WERI-Rb-1 (cell line): ENCODE measurements around the gene ACOX3.

Source experiments
- DNase-seq: peaks from one replicate; pipeline ENCODE4 v3.0.0-alpha.2; 2020
- H3K27ac ChIP-seq: fragments of 250-450 bp; sonication (Bioruptor Pico); 2 replicates; pipeline ENCODE4 v1.5.1; 2020; ENCODE audit warnings: mild to moderate bottlenecking, moderate library complexity
- H3K27me3 ChIP-seq: fragments of 250-450 bp; sonication (Bioruptor Pico); 2 replicates; pipeline ENCODE4 v1.5.1; 2021; ENCODE audit warnings: mild to moderate bottlenecking, low read depth, moderate library complexity; ENCODE audit not compliant: insufficient read depth, severe bottlenecking
- H3K36me3 ChIP-seq: fragments of 250-450 bp; sonication (Bioruptor Pico); 2 replicates; pipeline ENCODE4 v1.5.1; 2020; ENCODE audit warnings: mild to moderate bottlenecking, moderate library complexity
- H3K4me3 ChIP-seq: 2 replicates; pipeline ENCODE4 v1.5.1; 2011; ENCODE audit warnings: low read depth, mild to moderate bottlenecking, control low read depth, low read length
- H3K9me3 ChIP-seq: fragments of 250-450 bp; sonication (Bioruptor Pico); 2 replicates; pipeline ENCODE4 v1.5.1; 2021; ENCODE audit warnings: mild to moderate bottlenecking, moderate library complexity; ENCODE audit not compliant: severe bottlenecking
- TF ChIP-seq, protein P1 (sequence below): IDR thresholded peaks from 2 replicates; pipeline ENCODE4 v1.5.1; 2011; ENCODE audit warnings: low read depth, mild to moderate bottlenecking, control low read depth, inconsistent platforms, low read length

Gene ACOX3

GRCh38 chr4:8353158-8353669, 87.3 kb downstream of the ACOX3 start:
- TF ChIP-seq, protein P1, sequence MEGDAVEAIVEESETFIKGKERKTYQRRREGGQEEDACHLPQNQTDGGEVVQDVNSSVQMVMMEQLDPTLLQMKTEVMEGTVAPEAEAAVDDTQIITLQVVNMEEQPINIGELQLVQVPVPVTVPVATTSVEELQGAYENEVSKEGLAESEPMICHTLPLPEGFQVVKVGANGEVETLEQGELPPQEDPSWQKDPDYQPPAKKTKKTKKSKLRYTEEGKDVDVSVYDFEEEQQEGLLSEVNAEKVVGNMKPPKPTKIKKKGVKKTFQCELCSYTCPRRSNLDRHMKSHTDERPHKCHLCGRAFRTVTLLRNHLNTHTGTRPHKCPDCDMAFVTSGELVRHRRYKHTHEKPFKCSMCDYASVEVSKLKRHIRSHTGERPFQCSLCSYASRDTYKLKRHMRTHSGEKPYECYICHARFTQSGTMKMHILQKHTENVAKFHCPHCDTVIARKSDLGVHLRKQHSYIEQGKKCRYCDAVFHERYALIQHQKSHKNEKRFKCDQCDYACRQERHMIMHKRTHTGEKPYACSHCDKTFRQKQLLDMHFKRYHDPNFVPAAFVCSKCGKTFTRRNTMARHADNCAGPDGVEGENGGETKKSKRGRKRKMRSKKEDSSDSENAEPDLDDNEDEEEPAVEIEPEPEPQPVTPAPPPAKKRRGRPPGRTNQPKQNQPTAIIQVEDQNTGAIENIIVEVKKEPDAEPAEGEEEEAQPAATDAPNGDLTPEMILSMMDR = no peak
- Histone ChIP-seq H3K27ac (no peak overlapping the region), H3K9me3 (no peaks in the 10 kb centered on the region), H3K4me3 (no peak overlapping the region), H3K36me3 (no peaks in the 10 kb centered on the region), H3K27me3 (no peaks in the 10 kb centered on the region)
- peak; percentile 4 for DNase-seq

DNA sequence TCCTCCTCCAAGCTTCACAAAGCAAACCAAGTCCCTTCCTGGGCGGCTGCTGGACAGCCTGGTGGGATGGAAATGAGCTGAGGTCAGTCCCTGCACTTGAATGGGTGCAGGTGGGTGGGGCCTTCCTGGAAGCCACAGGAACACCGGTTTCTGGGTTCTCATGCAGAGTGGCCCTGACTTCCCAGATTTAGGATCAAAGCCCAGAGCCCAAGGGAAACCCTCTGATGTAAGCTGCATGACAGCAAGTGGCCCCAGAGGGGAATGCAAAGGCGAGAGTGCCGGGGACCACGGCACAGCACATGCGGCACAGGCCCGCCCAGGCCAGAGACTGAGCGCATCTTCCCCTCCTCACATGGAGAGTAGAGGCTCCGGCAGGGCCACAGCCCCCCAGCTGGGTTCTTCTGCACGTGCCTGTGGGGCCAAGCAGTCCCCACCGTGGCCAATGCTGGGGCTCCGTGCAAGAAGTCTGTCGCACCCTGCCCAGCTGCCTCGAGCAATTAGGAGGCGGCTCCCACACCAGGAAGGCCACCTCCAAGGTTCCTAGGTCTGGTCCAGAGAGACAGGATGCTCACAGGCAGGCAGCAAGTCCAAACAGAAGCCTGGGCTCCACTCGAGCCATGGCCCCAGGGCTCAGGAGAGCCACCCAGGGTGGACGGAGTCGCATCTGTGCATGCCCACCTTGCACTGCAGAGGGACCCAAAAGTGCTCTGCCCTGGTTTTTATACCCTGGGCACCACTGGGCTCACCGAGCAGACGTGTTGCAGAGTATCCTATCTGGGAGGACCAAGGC, 88.0 kb downstream of the ACOX3 start:
- TF ChIP-seq, protein P1 = no peak
- H3K27ac ChIP-seq = no peak overlapping the region
- DNase-seq = peak; percentile 3

GRCh38 chr4:8351931-8352367, 88.6 kb downstream of the ACOX3 start:
- no peak overlapping the region for H3K4me3 ChIP-seq
- no peak overlapping the region for H3K27ac ChIP-seq
- TF ChIP-seq, protein P1 = no peak
- H3K27me3 ChIP-seq = no peaks in the 10 kb centered on the region
- H3K36me3 ChIP-seq = no peaks in the 10 kb centered on the region
- H3K9me3 ChIP-seq = no peaks in the 10 kb centered on the region
- peak; percentile 0 for DNase-seq

More for the DNA sequence above, 88.0 kb downstream of the ACOX3 start:
- Histone ChIP-seq H3K9me3 (no peaks in the 10 kb centered on the region), H3K36me3 (no peaks in the 10 kb centered on the region), H3K27me3 (no peaks in the 10 kb centered on the region), H3K4me3 (no peak overlapping the region)

- Histone ChIP-seq H3K9me3 (no peaks in the 10 kb centered on the region), H3K36me3 (no peaks in the 10 kb centered on the region), H3K27me3 (no peaks in the 10 kb centered on the region), H3K27ac (no peak overlapping the region), H3K4me3 (no peak overlapping the region)
- peak; percentile 6 for DNase-seq
- TF ChIP-seq, protein P1 = no peak
These were observed 89.6 kb downstream of the ACOX3 start for GRCh38 chr4:8350841-8351461.

GRCh38 chr4:8350352-8350751, 90.2 kb downstream of the ACOX3 start:
- TF ChIP-seq, protein P1 = no peak
- Histone ChIP-seq H3K4me3 (no peak overlapping the region), H3K27me3 (no peaks in the 10 kb centered on the region), H3K9me3 (no peaks in the 10 kb centered on the region), H3K27ac (no peak overlapping the region), H3K36me3 (no peaks in the 10 kb centered on the region)
- DNase-seq = peak; percentile 2
